HG03575 (cell line): ENCODE data around the gene EAF1.
"Not testable (repeated sequence)": the region's sequence is repeated elsewhere in the genome, so short reads cannot be mapped to it uniquely, and the experiment has no call there.

Source experiments
- ATAC-seq: cut with Tn5 transposase; IDR thresholded peaks from one replicate; pipeline ENCODE4 v1.9.1; 2021; ENCODE audit not compliant: unreplicated experiment, insufficient number of reproducible peaks, low FRiP score; ENCODE audit errors: extremely low read depth

EAF1 gene

GRCh38 chr3:15427182-15427880 is at the start of gene EAF1, which contains the start of gene METTL6:
Gene EAF1 (plus strand): TSS chr3:15427598. CDS start chr3:15427780, 182 bp downstream.
Gene METTL6 (minus strand): TSS chr3:15427544. CDS start chr3:15426511, 1,033 bp downstream.
- ATAC-seq: no peak

GRCh38 chr3:15377961-15378791 is 49.2 kb upstream of the EAF1 start:
- peak; percentile 91 for ATAC-seq

GRCh38 chr3:15380980-15381890 is 46.2 kb upstream of the EAF1 start:
- ATAC-seq: no peak

GRCh38 chr3:15382405-15382923 is 44.9 kb upstream of the EAF1 start:
- no peak for ATAC-seq

- peak; percentile 44 for ATAC-seq
These were observed 42.7 kb upstream of the EAF1 start for GRCh38 chr3:15384510-15385237.

GRCh38 chr3:15385238-15385695 is 42.1 kb upstream of the EAF1 start:
- ATAC-seq: not testable (repeated sequence)

GRCh38 chr3:15385901-15386653 is 41.3 kb upstream of the EAF1 start:
- no peak for ATAC-seq

GRCh38 chr3:15386654-15386955 is 40.8 kb upstream of the EAF1 start:
- not testable (repeated sequence) for ATAC-seq

GRCh38 chr3:15387171-15387581 is 40.2 kb upstream of the EAF1 start:
- no peak for ATAC-seq

- no peak for ATAC-seq
These were observed 39.7 kb upstream of the EAF1 start for GRCh38 chr3:15387735-15388134.

- not testable (repeated sequence) for ATAC-seq
These were observed 39.1 kb upstream of the EAF1 start for GRCh38 chr3:15388335-15388734.

GRCh38 chr3:15390460-15390859 is 36.9 kb upstream of the EAF1 start:
- no peak for ATAC-seq

GRCh38 chr3:15391007-15391406 is 36.4 kb upstream of the EAF1 start:
- no peak for ATAC-seq

- ATAC-seq: not testable (repeated sequence)
These were observed 34.1 kb upstream of the EAF1 start for GRCh38 chr3:15393252-15393651.

GRCh38 chr3:15398731-15399133 is 28.7 kb upstream of the EAF1 start:
- not testable (repeated sequence) for ATAC-seq

- no peak for ATAC-seq
These were observed 27.4 kb upstream of the EAF1 start for GRCh38 chr3:15399970-15400369.

- ATAC-seq: no peak
These were observed 25.5 kb upstream of the EAF1 start for GRCh38 chr3:15401936-15402335.

GRCh38 chr3:15403495-15403894 is 23.9 kb upstream of the EAF1 start:
- ATAC-seq: no peak
